Measurements from ENCODE around the gene TFB2M.

The TFB2M gene

DNA sequence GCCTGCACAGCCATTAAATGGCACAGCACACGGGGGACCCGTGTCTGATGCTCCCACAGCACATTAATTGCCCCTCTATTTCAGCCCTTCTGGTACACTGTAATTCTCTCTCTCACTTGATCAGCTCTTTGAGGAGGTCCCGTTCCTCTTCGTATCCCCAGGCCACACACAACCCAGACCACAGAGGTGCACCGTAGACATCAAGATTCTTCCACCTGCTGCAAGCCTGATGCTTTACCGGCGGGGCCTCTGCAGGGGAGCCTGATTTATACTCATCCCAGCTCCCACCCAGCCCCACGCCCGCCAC is 59.7 kb downstream of the TFB2M start:
- H3K27ac ChIP-seq: peak overlapping the region; percentile 55
- TF ChIP-seq, protein P1, sequence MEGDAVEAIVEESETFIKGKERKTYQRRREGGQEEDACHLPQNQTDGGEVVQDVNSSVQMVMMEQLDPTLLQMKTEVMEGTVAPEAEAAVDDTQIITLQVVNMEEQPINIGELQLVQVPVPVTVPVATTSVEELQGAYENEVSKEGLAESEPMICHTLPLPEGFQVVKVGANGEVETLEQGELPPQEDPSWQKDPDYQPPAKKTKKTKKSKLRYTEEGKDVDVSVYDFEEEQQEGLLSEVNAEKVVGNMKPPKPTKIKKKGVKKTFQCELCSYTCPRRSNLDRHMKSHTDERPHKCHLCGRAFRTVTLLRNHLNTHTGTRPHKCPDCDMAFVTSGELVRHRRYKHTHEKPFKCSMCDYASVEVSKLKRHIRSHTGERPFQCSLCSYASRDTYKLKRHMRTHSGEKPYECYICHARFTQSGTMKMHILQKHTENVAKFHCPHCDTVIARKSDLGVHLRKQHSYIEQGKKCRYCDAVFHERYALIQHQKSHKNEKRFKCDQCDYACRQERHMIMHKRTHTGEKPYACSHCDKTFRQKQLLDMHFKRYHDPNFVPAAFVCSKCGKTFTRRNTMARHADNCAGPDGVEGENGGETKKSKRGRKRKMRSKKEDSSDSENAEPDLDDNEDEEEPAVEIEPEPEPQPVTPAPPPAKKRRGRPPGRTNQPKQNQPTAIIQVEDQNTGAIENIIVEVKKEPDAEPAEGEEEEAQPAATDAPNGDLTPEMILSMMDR (conservative IDR thresholded peaks at IDR 0.05; ENCODE audit: low read depth): no peak
- ChIA-PET CTCF (interaction anchor here (0.5 to 1.0 kb wide), 2 partner anchors 8 to 364 kb away, joined by 3 read pairs; no protein-coding TSS in a partner anchor), POLR2A (ENCODE audit: low non-redundant PET) (no interaction called here)
- no peak for DNase-seq (ENCODE audit: low spot score)

DNA sequence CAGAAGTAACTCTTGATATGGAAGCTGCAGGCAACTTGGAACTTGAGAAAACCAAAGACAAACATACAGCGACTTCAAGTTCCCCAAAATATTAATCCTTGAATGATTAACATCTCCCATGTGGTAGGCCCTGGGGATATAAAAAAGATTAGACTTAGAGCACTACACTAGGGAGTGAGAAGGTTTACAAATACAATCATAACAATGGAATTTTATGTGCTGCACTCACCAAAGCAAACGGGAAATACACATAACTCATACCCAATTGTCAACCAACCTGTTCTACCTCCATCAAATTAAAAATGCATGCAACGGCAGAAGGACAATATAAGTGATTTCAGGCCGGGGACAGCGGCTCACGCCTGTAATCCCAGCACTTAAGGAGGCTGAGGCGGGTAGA is 62.7 kb downstream of the TFB2M start:
- TF ChIP-seq, protein P1 (conservative IDR thresholded peaks at IDR 0.05; ENCODE audit: low read depth): no peak
- POLR2A ChIA-PET (ENCODE audit: low non-redundant PET): no interaction called here
- peak; percentile 59 for DNase-seq (ENCODE audit: low spot score)
- CTCF ChIA-PET: interaction anchor here (0.6 to 1.0 kb wide), 3 partner anchors 31 to 250 kb away, joined by 3 to 5 read pairs (median 3); no protein-coding TSS in a partner anchor
- H3K27ac ChIP-seq: no peak overlapping the region

DNA sequence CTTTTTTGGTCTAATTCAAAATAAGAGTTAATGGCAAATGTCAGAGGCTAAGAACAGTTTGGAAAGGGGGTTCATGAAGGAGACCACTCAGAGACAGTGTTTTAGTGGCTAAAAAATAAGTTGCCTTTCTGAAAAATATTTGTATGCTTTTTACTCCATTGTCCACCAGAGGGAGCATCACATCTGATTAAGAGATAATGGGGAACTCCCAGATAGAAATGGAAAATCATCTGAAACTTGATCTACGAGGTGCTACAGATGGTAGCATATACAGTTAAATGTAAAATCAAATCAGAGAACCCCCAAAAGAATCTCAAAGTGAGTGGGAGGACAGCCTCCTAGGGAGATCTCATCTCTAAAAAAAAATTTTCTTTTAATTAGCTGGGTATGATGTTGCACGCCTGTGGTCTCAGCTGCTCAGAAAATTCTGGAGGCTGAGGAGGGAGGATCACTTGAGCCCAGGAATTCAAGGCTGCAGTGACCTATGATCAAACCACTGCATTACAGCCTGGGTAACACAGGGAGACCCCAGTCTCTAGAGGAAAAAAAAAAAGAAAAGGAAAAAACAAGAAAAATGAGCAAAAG is 68.6 kb downstream of the TFB2M start:
- TF ChIP-seq, protein P1 (conservative IDR thresholded peaks at IDR 0.05; ENCODE audit: low read depth): peak; percentile 77
- peak; percentile 59 for DNase-seq (ENCODE audit: low spot score)
- H3K27ac ChIP-seq: no peak overlapping the region
- POLR2A ChIA-PET (ENCODE audit: low non-redundant PET): no interaction called here
- CTCF ChIA-PET: interaction anchor here (0.6 to 1.0 kb wide), 4 partner anchors 9 to 192 kb away, joined by 3 to 5 read pairs (median 4); no protein-coding TSS in a partner anchor

DNA sequence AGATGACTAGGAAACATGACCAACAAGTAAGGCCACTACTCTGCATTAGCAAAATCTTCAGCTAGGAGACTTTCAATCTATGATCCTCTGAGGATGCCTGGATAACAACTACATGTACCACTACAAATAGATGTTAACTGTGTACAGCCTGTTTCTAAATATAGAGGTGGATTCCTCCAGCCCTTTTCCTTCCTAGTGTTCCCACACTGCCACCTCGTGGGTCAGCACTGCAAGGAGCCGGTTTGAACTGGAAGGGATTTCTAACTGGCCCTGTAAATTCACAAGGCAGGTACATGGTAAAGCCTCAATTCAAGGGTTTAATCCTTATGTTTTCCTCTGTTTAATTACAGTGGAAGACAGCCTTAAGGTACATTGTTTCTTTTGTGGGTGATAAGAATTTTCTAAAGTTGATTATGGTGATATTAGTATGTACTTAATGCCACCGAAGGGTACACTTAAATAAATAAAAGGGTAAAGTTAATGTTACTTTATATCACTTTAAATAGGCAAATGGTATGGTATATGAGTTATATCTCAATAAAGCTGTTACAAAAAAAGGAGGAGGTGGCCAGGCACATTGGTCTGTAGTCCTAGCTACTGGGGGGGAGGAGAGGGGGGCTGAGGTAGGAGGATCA is 73.3 kb downstream of the TFB2M start:
- ChIA-PET POLR2A (ENCODE audit: low non-redundant PET) (no interaction called here), CTCF (interaction anchor here (0.5 to 2.2 kb wide), 7 partner anchors 121 to 1763 kb away, joined by 3 to 6 read pairs (median 4); no protein-coding TSS in a partner anchor)
- TF ChIP-seq, protein P1 (conservative IDR thresholded peaks at IDR 0.05; ENCODE audit: low read depth): peak; percentile 86
- H3K27ac ChIP-seq: no peak overlapping the region
- peak; percentile 68 for DNase-seq (ENCODE audit: low spot score)

DNA sequence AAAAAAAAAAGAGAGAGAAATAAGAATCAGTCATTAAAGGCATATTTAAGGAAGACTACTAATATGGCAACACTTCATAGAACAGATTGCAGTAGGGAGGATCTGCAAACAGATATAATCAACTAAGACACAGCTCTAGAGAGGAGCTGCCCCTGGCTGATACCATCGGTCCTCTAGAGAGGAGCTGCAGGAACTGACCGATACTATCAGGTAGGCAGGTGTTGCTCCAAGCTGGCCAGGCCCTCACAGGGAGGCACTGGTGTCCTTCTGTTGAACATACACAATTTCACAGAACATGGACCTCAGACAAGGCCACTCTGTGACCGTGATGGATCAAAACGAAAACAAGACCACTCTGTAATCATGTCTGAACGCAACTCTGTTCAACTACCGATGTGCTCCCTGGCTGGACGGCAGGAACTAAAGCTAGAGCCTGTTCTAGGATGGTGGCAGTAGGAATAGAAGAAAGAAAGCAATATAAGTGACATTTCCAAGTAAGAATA is 74.5 kb downstream of the TFB2M start:
- CTCF ChIA-PET: interaction anchor here (0.6 to 2.2 kb wide), 4 partner anchors 27 to 1338 kb away, joined by 3 to 6 read pairs (median 4); no protein-coding TSS in a partner anchor
- H3K27ac ChIP-seq: no peak overlapping the region
- DNase-seq (ENCODE audit: low spot score): no peak
- POLR2A ChIA-PET (ENCODE audit: low non-redundant PET): no interaction called here
- TF ChIP-seq, protein P1 (conservative IDR thresholded peaks at IDR 0.05; ENCODE audit: low read depth): no peak
